K562 (cell line): ENCODE measurements around the gene MTA1. TPM values are rescaled to one million over a fixed set of nuclear protein-coding genes. Genes with fewer than 3 reads are reported as not detected.
A peak's percentile ranks its signal among the peaks of the same experiment; 100 is the strongest.

Experiments
- ATAC-seq: fragments of 200-7000 bp; cut with Tn5 transposase; 3 replicates; pipeline ENCODE4 v1.9.1; 2020; ENCODE audit warnings: moderate library complexity
- BruUV-seq: library from RNA; stranded (reverse); fragments of 400-500 nt; replicated peaks from 2 replicates; lab custom pipeline; 2021; lab: Mats Ljungman, UMichigan
- CTCF ChIA-PET: fragments of 300-600 bp; formaldehyde crosslinking; extraction: SDS; loops from one replicate; lab custom pipeline; 2021; ENCODE audit warnings: low intra/inter-chr PET ratio; lab: Yijun Ruan, JAX
- POLR2A ChIA-PET: fragments of 300-600, 350-650 bp; sonication (Branson Sonifier 250); formaldehyde crosslinking; extraction: SDS; loops from one replicate; lab custom pipeline; 2021; ENCODE audit warnings: antibody characterized with exemption, inconsistent platforms; lab: Yijun Ruan, JAX
- DNase-seq, 4 experiments: peaks; one replicate each; pipeline versions ENCODE4 v3.0.0 to v3.0.0-alpha.2; 2011 to 2018; ENCODE audit warnings: low spot score in 3 of 4, mixed read lengths in 3 of 4; ENCODE audit errors: extremely low read depth in 1 of 4
- FAIRE-seq: peaks from 2 replicates; lab custom pipeline; 2011; peaks lifted over from hg19 to GRCh38; lab: Jason Lieb, UNC
- H2AFZ ChIP-seq: 2 replicates; pipeline ENCODE4 v1.6.0; 2011; ENCODE audit warnings: low read depth, low read length, control low read depth, inconsistent platforms
- H3K27ac ChIP-seq: fragments of 200-600 bp; 3 replicates; pipeline ENCODE4 v1.8.0; 2011; ENCODE audit warnings: low read depth, mild to moderate bottlenecking, control low read depth, inconsistent platforms, low read length, moderate library complexity, mixed read lengths; ENCODE audit errors: extremely low read depth
- H3K27me3 ChIP-seq, 2 experiments: fragments of 300-600 bp in 1 of 2; 2 replicates in 1 of 2; 3 replicates in 1 of 2; pipeline versions ENCODE4 v1.6.0 to v1.8.0; 2011; ENCODE audit warnings: inconsistent platforms in 2 of 2, low read length in 2 of 2, mild to moderate bottlenecking in 1 of 2, mixed read lengths in 1 of 2, moderate library complexity in 1 of 2; ENCODE audit not compliant: control insufficient read depth in 2 of 2, insufficient read depth in 2 of 2
- H3K36me3 ChIP-seq: fragments of 300-600 bp; 3 replicates; pipeline ENCODE4 v1.8.0; 2011; ENCODE audit warnings: mild to moderate bottlenecking, low read length, inconsistent platforms; ENCODE audit not compliant: control insufficient read depth, insufficient read depth
- H3K4me1 ChIP-seq, 2 experiments: fragments of 200-600 bp in 1 of 2; replicated peaks in 1 of 2; 2 replicates in 1 of 2; 3 replicates in 1 of 2; pipeline versions ENCODE4 v1.5.1 to v1.8.0; 2011; ENCODE audit warnings: inconsistent platforms in 2 of 2, low read length in 2 of 2, mild to moderate bottlenecking in 1 of 2, mixed read lengths in 1 of 2, moderate library complexity in 1 of 2; ENCODE audit not compliant: control insufficient read depth in 2 of 2, insufficient read depth in 2 of 2
- H3K4me2 ChIP-seq: 2 replicates; pipeline ENCODE4 v1.6.1; 2011; ENCODE audit warnings: low read length, control low read depth, inconsistent platforms, mixed read lengths; ENCODE audit not compliant: insufficient read depth
- H3K4me3 ChIP-seq: fragments of 200-600 bp; sonication (generic), shearing (Covaris generic); 2 replicates; pipeline ENCODE4 v1.5.1; 2016; ENCODE audit warnings: control low read depth, inconsistent platforms
- H3K79me2 ChIP-seq: fragments of 200-600 bp; 3 replicates; pipeline ENCODE4 v1.8.0; 2011; ENCODE audit warnings: low read length, inconsistent platforms; ENCODE audit not compliant: control insufficient read depth, insufficient read depth
- H3K9ac ChIP-seq, 2 experiments: 2 replicates each; pipeline versions ENCODE4 v1.6.0 to v1.6.1; 2011; ENCODE audit warnings: low read depth in 2 of 2, low read length in 2 of 2, control low read depth in 1 of 2, inconsistent platforms in 1 of 2, mild to moderate bottlenecking in 1 of 2, mixed read lengths in 1 of 2; ENCODE audit not compliant: insufficient read depth in 1 of 2
- H3K9me1 ChIP-seq: one replicate; pipeline ENCODE4 v1.6.0; 2011; ENCODE audit warnings: inconsistent platforms, mild to moderate bottlenecking, low read length, moderate library complexity; ENCODE audit not compliant: control insufficient read depth, insufficient read depth
- H3K9me3 ChIP-seq: replicated peaks from 2 replicates; pipeline ENCODE4 v1.5.1; 2011; ENCODE audit warnings: low read depth, low read length, inconsistent platforms; ENCODE audit not compliant: control insufficient read depth, insufficient read depth
- H4K20me1 ChIP-seq: replicated peaks from 2 replicates; pipeline ENCODE4 v1.6.1; 2011; ENCODE audit warnings: low read length, inconsistent platforms, mixed read lengths; ENCODE audit not compliant: control insufficient read depth, insufficient read depth
- DNMT1 ChIP-seq: fragments of 450-650 bp; IDR thresholded peaks from 2 replicates; pipeline ENCODE4 v1.6.1; 2016; ENCODE audit warnings: antibody characterized with exemption, mild to moderate bottlenecking
- RCOR1 ChIP-seq, 2 experiments: IDR thresholded peaks; 2 replicates each; pipeline ENCODE4 v1.6.1; 2012; ENCODE audit warnings: low read depth in 2 of 2, low read length in 2 of 2, borderline replicate concordance in 1 of 2, improper control_type of control experiment in 1 of 2
- RFX1 ChIP-seq: fragments of 450-650 bp; IDR thresholded peaks from 2 replicates; pipeline ENCODE4 v1.6.1; 2016; ENCODE audit warnings: mild to moderate bottlenecking, moderate library complexity
- SOX6 ChIP-seq: fragments of 450-650 bp; IDR thresholded peaks from 2 replicates; pipeline ENCODE4 v1.6.1; 2014; ENCODE audit warnings: mild to moderate bottlenecking
- TSC22D4 ChIP-seq: fragments of 450-650 bp; IDR thresholded peaks from 2 replicates; pipeline ENCODE4 v1.6.1; 2016; ENCODE audit warnings: missing genetic modification characterization, missing biosample characterization, control low read depth
- ZNF583 ChIP-seq: fragments of 250-450 bp; sonication (Bioruptor Pico); IDR thresholded peaks from 2 replicates; pipeline ENCODE4 v1.4.0; 2020
- WGBS: fragments of 100-300 bp; shearing (Covaris generic); methylation state at CpG from one replicate; pipeline ENCODE4 v1.1.6; 2016; ENCODE audit warnings: low coverage, mixed read lengths; ENCODE audit not compliant: insufficient coverage; ENCODE audit errors: missing lambda C conversion rate; 5-methylcytosine and 5-hydroxymethylcytosine counted together
- in situ Hi-C: fragments of 300-500 bp; cut with MboI; formaldehyde crosslinking; loops from 4 replicates; pipeline ENCODE4 v1.15.0; 2018; ENCODE audit warnings: inconsistent platforms, mixed read lengths
- intact Hi-C: fragments of 100-400 bp; cut with micrococcal nuclease; formaldehyde crosslinking; loops from 2 replicates; pipeline ENCODE4 v1.14.2; 2022
- polyA plus RNA-seq, 8 experiments: library from polyadenylated mRNA; depleted of rRNA in 4 of 8; stranded (reverse) in 5 of 8; unstranded in 3 of 8; fragments of >200 nt; fragmentation: Nextera tagmentation in 2 of 8; fragmentation: Illumina TruSeq in 1 of 8; extraction: Ambion mirVana in 2 of 8; extraction: Trizol in 1 of 8; gene quantifications; 2 replicates each; pipeline versions ENCODE4 v1.2.1 to v1.2.3, GENCODE V29; 2011 to 2014; ENCODE audit warnings: inconsistent platforms in 1 of 8, missing spikeins in 1 of 8
- total RNA-seq, 7 experiments: library from RNA; depleted of rRNA in 6 of 7; stranded (reverse); fragments of >200 nt in 6 of 7; fragmentation: Illumina TruSeq in 2 of 7; extraction: Trizol in 2 of 7; gene quantifications; 2 replicates each; pipeline versions ENCODE4 v1.2.1 to v1.2.3, GENCODE V29; 2011 to 2021; ENCODE audit warnings: low replicate concordance in 1 of 7

Gene MTA1
- total and polyA plus RNA-seq, 9 of the 15 experiments (the other 6 are each of a cell fraction or from before 2014, with no cell fraction given) = 0.13 to 118 (median 32.3) TPM

- Histone ChIP-seq H3K4me2 (no peak overlapping the region), H3K27me3 (no peaks in the 10 kb centered on the region; a peak in 1 of 5 replicates), H3K79me2 (no peaks in the 10 kb centered on the region), H3K4me1 (peaks cover 12 to 95% of the 10 kb centered on the region in 2 experiments), H3K9ac (peak overlapping the region in 1 of 2 experiments; percentile 52; a peak in 2 of 4 replicates), H4K20me1 (no peaks in the 10 kb centered on the region; the same call in 1 of the 2 replicates), H3K9me3 (no peaks in the 10 kb centered on the region), H3K4me3 (no peak overlapping the region), H3K9me1 (no peaks in the 10 kb centered on the region), H2AFZ (no peak overlapping the region), H3K36me3 (no peaks in the 10 kb centered on the region), H3K27ac (no peak overlapping the region)
- intact Hi-C loops = no loop called here
- ChIA-PET POLR2A (interaction anchor here (0.5 kb wide), 1 partner anchor 10 kb away, joined by 3 read pairs; no protein-coding TSS in a partner anchor), CTCF (no interaction called here)
- FAIRE-seq (no peak), ATAC-seq (no peak), DNase-seq (no peak)
- BruUV-seq = no TSS peak
- in situ Hi-C loops = no loop called here
- peak; percentile 27; the same call in 1 of the 2 replicates for TF ChIP-seq RFX1
- TF ChIP-seq DNMT1 = no peak
- 48% methylated on average over 18 of the region's 20 CpGs for WGBS
These were observed 64.7 kb downstream of the MTA1 start for GRCh38 chr14:105484069-105484996.

GRCh38 chr14:105484997-105485393 is 65.4 kb downstream of the MTA1 start:
- Histone ChIP-seq H3K79me2 (no peaks in the 10 kb centered on the region), H3K4me2 (no peak overlapping the region), H3K4me1 (peaks cover 12 to 94% of the 10 kb centered on the region in 2 experiments), H3K27ac (no peak overlapping the region), H3K4me3 (no peak overlapping the region), H3K9ac (peak overlapping the region in 1 of 2 experiments; percentile 52; a peak in 2 of 4 replicates), H3K9me3 (no peaks in the 10 kb centered on the region), H3K27me3 (no peaks in the 10 kb centered on the region; a peak in 1 of 5 replicates)
- intact Hi-C loops = loop anchor here (5.0 kb wide), 1 partner anchor 38 kb away; no protein-coding TSS in a partner anchor
- in situ Hi-C loops = loop anchor here (5.0 kb wide), 1 partner anchor 113 kb away; no protein-coding TSS in a partner anchor
- no peak for FAIRE-seq
- no TSS peak for BruUV-seq
- TF ChIP-seq TSC22D4 (tag) (no peak), ZNF583 (CRISPR knock-in tag) (no peak), SOX6 (no peak), RCOR1 (IDR thresholded peaks at IDR 0.05; ENCODE audit: borderline replicate concordance in 1 of 2, low read depth in 2 of 2, low read length in 2 of 2) (no peak)
- TF ChIP-seq, all 486 proteins: peak for 0
- no peaks in the 10 kb centered on the region for H3K36me3 ChIP-seq
- 87% methylated on average over 6 of the region's 16 CpGs for WGBS
- POLR2A ChIA-PET = no interaction called here
- CTCF ChIA-PET = no interaction called here
- DNase-seq (no peak), ATAC-seq (no peak)
- H2AFZ ChIP-seq = no peak overlapping the region
- no peaks in the 10 kb centered on the region for H3K9me1 ChIP-seq
- no peaks in the 10 kb centered on the region for H4K20me1 ChIP-seq
